NCI-H2029 (cell line): ENCODE results near the gene UNC45A.

Experiments used
- DNase-seq: peaks from one replicate; lab custom pipeline; 2025; lab: John Stamatoyannopoulos, UW

UNC45A gene

DNA sequence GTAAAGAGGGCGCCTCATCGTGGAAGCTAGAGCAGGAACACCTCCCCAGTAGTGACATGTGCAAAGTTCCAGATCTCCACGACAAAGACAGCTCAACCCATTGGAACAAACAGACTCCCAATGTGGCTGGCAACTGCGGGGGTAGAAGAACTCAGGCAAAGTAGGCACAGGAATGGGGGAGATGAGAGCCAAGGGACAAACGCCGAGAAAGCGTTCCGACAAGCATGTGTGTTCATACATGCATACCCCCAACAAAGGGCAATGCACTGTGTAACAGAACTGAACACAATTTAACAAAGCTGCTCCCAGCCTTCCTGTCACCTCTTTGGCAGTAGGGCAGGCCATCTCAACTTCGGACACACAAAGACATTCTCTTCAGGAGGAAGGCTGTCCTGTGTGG lies 31.2 kb downstream of the UNC45A start:
- no peak for DNase-seq

DNA sequence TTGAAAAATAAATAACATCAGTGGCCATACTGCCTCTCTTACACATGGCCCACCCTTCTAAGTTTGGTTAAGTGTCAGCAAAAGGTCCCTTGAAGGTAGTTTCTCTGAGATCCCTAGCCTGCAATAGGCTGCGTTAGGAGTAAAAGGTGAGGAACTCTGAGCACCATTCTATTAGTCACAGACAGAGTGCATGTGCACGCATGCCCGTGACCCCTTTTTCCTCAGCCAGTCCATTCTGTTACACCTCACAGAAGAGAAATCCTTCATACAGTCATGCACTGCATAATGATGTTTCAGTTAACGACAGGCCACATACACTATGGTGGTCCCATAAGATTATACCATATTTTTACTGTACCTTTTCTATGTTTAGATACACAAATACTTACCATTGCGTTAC lies 32.1 kb downstream of the UNC45A start:
- no peak for DNase-seq

DNA sequence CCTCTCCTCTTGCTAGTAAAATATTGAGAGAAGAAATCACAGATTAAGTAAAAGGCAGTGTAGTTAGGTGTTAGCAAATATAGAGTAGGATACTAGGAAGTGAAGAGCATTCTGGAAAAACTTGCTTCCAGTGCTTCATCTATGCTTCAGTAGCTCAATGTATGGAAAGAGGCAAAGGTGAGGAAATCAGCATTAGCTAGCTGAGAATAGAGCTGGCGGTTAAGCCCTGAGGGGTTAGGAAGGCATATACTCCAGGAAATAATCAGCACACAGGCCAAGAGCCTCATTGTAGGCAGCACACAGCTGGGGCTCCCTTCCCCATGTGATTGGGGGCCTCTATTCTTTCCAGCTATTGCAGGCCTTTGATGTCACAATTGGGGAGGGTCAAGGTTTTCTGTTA lies 33.3 kb downstream of the UNC45A start:
- no peak for DNase-seq

DNA sequence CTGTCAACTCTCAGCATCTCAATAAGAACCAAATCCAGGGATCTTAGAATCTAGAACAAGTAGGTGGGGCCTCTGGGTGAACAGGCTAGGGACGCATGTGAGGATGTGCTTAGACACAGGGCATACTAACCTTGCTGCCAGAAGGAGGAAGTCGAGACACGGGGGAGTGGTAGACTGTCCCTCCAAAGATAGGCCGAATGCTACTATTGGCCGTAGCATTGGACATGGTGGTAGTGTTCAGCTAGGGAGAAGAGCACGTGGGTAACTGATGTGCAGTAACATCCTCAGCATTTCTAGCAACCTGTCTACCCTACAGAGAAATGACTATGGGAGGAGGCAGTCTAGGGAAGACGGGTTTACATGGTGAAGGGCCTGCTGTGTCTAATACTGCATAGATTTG lies 35.2 kb downstream of the UNC45A start:
- DNase-seq, result no peak

DNA sequence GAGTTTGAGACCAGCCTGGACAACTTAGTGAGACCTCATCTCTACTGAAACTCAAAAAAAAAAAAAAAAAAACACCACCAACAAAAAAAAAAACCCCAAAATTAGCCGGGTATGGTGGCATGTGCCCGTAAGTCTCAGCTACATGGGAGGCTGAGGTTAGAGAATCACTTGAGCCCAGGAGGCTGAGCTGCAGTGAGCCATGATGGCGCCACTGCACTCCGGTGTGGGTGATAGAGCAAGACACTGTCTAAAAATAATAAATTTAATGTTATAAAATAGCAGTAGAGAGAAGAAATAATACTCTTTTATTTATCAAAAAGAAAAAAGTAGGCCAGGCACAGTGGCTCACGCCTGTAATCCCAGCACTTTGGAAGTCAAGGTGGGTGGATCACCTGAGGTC lies 37.0 kb downstream of the UNC45A start:
- no peak for DNase-seq

DNA sequence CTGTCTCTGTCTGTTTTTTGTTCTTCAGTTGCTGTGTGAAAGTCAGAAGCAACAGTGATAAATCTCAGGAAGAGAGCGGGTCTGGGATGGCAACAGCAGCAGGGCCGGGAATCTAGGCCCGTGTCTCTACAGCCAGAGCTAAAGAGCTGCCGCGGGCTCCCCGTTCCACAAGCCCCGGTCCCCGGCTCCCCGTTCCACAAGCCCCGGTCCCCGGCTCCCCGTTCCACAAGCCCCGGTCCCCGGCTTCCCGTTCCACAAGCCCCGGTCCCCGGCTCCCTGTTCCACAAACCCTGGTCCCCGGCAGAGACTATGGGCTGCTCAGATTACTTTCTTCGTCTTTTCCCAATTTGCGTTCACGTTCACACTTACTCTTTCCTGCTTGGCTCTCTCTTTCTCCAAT lies 39.1 kb downstream of the UNC45A start:
- DNase-seq, result no peak

DNA sequence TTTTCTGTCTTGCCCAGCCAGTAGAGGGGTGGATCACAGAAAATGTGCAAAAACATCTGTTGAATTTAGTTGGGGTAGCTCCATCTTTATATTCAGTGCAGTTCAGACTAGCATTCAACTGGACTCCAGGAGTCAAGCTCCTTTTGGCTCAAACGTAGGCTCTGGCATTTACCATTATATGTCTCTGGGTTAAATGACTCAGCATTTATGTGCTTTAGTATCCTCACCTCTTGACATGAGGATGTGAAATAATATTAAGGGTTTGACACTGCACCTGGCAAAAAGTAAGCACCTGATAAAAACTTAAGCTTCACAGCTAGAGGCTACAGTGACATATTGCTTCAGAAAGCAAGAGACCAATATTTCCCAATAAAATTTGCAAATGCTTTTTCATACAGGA lies 44.5 kb downstream of the UNC45A start:
- DNase-seq, result no peak

DNA sequence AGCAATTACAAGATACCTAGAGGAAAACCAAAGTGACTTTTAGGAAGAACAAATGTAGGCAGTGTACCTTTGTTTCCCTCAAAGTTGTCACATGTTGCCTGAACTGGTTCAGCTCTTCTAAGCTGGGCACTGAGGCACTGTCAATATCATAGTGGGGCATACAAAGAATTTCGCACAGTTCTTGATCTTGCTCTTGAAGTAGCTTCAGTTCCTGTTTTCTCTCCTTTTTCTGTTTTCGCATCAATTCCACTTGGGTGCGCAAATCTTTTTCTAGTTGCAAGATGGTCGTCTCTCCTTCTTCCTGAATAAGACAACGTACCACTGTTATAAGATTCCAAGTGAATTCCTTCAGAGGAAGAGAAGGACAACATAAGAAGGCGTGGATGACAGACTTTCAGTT lies 46.6 kb downstream of the UNC45A start:
- DNase-seq, result no peak

DNA sequence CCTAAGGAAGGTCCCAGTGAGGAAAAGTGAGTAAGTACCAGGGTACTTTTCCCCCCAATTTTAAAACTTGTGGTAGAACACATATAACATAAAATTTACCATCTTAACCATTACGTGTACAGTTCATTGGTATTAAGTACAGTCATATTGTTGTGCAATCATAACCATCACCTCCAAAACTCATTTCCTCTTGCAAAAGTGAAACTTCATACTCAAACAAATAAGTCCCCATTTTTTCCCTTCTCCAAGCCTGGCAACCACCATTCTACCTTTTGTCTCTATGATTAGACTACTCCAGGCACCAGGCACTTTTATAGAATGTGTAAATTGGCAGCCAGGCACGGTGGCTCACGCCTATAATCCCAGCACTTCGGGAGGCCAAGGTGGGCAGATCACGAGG lies 47.0 kb downstream of the UNC45A start:
- no peak for DNase-seq

DNA sequence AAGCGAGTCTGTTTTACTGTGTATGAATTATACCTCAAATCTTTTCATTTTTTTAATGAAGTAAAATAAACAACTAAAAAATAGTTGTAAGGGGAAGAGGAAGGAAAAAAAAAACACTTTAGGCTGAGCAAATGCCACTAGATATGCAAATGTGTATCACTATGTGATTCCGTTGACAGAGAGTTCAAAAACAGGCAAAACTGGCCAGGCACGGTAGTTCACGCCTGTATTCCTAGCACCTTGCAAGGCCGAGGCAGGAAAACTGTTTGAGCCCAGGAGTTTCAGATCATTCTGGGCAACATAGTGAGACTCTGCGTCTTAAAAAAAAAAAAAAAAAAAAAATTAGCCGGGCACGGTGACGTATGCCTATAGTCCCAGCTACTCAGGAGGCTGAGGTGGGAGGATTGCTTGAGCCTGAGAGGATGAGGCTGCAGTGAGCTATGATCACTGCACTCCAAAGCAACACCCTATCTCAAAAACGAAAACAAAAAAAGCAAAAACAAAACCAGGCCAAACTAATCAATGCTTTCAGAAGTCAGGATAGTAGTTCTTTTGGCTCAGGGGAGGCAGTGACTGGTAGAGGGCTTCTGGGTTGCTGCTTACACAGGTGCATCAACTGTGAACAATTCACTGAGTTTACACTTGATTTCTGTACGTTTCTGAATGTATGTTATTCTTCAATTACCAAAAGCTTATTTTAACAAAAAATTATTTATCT lies 51.9 kb downstream of the UNC45A start:
- no peak for DNase-seq

DNA sequence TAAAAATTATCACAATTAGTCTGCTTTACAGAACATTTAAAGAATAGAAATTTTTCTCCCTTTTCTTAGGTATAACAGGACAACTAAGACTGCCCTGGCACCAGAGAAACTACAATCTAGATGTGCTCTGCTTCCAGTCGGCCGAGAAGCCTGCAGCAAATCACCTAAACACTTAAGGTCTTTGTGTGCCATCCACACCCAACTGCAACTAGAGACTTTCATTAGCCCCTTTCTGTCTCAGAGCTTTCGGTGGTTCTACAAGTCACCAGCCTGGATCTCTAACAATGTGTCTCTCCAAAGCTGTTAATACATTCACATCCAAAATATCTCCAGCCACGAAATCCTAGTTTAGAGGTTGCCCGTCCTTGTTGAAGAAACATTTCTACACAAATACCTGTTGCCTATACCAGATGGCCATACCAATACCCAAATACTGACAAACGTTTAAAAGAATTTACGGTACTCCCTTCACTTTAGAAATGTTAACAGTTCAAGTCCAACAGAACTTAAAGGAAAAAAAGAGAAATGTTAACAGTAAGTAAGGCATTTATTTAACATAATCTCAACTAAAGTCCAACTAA lies 52.6 kb downstream of the UNC45A start:
- no peak for DNase-seq

DNA sequence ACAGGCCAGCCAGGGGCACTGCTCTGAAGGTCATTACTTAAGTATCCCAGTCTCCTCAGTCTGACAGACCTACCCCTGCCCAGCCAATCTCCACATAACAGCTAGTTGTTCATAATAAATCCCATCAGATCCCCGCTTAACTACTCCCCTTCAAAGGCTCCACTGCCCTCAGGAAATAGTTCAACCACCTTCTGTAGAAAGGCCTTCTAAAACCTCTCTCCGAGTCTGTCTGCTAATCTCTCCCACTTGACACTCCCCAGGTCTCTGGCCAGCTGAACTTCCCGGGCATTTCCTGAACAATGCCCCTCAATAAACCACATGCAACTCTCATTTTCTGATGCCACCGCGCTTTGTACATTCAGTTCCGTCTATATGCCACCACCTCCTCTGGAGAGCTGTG lies 53.2 kb downstream of the UNC45A start:
- no peak for DNase-seq

DNA sequence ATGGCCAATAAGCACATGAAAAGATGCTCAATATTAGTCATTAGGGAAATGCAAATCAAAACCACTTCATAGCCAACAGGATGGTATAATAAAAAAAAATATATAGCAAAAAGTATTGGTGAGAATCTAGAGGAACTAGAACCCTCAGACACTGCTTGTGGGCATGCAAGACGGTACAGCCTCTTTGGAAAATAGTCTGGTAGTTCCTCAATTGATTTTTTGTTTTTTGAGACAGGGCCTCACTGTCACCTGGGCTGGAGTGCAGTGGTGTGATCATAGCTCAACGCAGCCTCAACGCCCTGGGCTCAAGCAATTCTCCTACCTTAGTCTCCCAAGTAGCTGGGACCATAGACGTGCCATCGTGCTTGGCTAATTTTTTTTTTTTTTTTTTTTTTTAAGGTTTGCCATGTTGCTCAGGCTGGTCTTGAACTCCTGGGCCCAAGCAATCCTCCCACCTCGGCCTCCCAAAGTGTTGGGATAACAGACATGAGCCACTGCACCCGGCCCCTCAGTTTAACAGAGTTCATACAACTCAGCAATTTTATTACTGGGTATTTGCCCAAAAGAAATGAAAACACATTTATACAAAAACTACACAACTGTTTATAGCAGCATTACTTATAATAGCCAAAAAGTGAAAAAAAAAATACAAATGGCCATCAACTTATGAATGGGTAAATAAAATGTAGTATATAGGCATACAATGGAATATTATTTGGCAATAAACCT lies 54.1 kb downstream of the UNC45A start:
- no peak for DNase-seq

DNA sequence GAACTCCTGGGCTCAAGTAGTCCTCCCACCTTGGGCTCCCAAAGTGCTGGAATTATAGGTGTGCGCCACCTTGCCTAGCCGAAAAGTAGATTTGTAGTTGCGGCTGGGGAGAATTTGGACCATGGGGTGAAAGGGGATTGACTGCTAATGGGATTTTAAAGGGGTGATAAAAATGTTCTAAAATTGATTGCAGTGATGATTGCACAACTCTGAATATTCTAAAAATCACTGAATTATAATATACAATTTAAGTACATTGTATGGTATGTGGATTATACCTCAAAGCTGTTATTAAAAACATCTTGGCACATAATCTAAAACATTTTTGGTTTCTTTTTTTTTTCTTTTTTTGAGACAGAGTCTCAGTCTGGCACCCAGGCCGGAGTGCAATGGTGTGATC lies 55.4 kb downstream of the UNC45A start:
- DNase-seq, result no peak

DNA sequence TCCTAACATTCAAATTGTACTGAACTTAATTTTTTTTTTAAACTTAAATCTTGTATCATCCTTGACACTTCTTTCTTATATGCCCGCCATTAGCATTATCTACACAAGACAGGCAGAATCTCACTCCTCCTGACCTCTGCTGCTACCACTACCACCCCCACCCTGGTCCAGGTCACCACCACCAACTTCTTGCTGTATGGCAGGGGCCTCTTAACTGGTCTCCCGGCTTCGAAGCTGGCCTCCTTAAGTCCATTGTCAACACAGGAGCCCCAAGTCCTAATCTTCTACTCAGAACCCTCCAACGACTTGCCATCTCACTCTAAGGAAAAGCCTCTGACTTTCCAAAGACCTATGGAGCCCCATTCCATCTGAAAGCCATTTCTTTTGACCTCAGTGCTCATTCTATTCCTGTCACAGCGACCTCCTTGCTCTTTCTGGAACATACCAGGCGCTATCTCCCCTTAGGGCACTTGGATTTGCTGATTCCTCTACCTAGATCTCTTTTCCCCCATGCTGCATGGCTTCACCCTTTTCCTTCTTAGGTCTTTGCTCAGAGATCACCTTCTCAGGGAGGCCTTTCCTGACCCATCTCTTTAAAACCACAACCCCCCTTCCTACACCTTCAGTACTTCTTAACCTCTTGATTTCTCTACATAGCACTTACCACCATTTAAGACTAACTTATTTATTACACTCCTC lies 56.7 kb downstream of the UNC45A start:
- DNase-seq, result no peak

DNA sequence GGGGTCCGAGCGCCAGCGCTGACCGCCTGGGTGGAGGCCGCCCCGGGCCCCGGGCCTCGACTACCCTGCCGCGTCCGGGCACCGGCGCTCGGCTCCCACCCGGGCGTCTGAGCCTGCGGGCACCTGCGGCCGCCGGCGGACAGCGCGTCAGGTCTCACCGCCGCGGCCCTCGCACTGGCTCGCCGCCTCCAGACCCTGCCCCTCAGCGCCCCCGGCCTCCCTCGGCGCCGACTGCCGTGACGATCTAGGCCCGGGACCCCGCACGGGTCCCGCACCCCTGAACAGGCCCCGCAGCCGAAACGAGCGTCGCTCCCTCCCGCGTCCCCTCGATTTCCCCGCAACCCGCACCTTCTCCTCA lies 59.0 kb downstream of the UNC45A start:
- DNase-seq, result no peak

DNA sequence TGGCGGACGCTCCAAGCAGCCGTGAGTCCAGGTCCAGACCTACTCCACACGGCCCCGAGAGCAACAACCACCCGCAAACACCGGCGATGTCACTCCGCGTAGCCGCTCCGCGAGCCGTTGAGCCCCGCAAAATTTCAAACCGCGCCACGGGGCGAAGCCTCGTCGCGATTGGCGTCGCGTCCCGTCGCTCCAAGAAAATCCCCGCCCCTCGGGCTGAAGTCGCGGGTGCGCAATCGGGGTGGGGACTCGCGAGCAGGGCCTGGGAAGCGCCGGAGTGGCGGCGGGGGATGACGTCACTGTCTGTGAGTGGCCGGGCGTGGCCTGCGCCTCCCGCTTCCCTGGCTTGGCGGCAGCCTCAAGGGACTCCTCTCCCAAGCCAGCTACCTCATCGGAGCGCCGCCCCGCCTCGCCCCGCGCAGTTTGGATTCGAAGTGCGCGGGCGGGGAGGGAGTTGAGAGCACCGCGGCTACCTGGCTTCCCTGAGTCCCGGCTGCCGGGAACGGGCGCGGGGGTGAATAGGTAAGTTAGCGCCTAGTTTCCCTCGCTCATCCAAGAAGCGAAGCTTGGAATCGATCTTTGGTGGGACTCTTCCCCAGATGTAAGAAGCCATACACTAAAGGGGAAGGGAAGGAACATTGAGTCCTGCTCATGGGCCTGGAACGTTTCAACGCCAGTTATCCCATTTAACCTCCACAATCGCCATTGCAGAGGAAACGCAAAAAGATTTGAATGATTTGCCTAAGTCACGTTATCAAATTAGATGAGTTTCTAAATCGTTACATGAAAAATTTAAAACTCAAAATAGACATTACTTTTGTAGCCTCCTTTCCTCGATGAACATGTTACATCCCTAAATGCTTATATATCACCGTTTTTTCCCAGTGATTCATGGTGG lies 59.6 kb downstream of the UNC45A start, which contains the start of gene PRC1:
Gene PRC1 (minus strand): TSS at position 119 of the 895 bp plus-strand sequence. CDS start 118 bp downstream, at position 1.
- peak; percentile 87 for DNase-seq

DNA sequence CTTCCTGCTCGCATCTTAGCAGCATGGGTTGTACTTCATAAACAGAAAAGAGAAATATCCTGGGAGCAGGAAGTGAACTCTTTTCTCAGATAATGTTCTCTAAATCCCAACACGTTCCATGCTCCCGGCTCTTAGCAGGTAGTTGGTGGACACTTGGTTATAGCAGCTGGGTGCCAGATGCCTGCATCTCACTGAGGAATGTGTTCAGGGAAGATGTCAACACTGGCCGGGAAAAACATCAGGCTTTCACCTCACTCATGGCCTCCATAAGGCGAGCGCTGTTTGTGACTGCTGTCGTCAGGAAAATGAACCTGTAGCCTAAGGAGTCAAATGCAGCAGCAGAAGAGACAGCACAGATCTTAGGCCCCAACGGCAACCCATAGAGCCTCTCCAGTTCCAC lies 63.7 kb downstream of the UNC45A start:
- no peak for DNase-seq

DNA sequence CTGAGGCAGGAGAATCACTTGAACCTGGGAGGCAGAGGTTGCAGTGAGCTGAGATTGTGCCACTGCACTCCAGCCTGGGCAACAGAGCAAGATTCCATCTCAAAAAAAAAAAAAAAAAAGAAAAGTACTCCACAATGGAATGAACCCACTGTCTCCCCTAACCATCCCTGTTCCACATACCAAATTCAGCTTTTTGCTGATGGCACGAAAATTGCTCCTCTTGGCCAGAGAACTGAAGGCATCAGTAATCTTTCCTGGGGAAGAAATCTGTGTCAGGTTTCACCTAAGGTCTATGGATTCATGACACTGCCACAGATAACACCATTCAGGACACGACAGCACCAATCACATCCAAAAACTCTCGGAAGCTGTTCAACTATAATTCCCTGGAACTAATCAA lies 66.1 kb downstream of the UNC45A start:
- DNase-seq, result no peak
